ENCODE results near the gene JMJD6.
"Not testable (repeated sequence)": the region's sequence is repeated elsewhere in the genome, so short reads cannot be mapped to it uniquely, and the experiment has no call there.

The JMJD6 gene

DNA sequence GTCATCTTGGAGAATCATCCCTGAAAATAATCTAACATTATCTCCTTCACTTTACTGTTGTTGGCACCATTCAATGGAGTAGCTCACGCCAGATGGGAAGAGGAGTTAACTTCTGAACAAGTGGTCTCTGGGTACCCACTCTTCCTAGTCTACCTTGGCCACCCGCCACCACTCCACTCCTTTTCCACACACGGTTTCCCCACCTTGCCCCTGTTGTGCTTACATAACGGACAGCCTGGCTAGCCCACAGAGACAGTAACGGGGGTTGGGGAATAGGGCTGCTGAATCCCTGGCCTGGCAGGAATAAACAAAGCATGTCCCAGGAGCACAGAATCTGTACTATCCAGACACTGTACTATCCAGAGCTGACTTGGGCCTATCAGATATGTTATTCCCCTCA lies 12.1 kb downstream of the JMJD6 start:
- TF ChIP-seq CTCF (conservative IDR thresholded peaks at IDR 0.05; ENCODE audit: low read length), result no peak
- no peak for DNase-seq (ENCODE audit: low read depth)
- no peak overlapping the region for H3K4me3 ChIP-seq (ENCODE audit: low read length)

DNA sequence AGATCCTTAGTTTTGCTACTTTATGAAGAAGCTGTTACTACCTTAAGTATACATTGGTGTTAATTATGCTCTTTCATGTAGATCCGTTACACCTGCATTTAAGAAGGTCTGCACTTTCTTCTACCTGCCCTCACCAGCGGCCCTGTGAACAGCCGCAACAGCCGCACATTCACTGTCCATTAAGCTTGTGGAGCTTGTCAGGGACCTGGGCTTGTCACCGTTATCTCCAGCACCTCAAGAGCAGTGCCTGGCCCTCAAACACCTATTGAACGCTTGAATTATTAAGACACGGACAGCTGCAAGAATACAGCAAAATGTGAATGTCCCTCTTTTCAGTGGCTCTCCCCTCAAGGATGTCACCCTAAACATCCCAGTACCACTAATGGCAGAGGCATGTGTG lies 12.6 kb downstream of the JMJD6 start:
- TF ChIP-seq CTCF (conservative IDR thresholded peaks at IDR 0.05; ENCODE audit: low read length), result no peak
- no peak for DNase-seq (ENCODE audit: low read depth)
- H3K4me3 ChIP-seq (ENCODE audit: low read length), result no peak overlapping the region

DNA sequence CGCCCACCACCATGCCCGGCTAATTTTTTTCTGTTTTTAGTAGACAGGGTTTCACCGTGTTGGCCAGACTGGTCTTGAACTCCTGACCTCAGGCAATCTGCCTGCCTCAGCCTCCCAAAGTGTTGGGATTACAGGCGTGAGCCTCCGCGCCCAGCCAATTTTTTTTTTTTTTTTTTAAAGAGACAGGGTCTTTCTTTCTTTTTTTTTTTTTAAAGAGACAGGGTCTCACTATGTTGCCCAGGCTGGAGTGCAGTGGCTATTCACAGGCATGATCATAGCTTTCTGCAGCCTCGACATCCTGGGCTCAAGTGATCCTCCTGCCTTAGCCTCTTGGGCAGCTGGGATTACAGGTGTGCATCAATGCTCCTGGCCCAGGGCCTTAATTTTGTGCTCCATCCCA lies 14.1 kb downstream of the JMJD6 start:
- DNase-seq (ENCODE audit: low read depth); H3K4me3 ChIP-seq (ENCODE audit: low read length): not testable (repeated sequence)

DNA sequence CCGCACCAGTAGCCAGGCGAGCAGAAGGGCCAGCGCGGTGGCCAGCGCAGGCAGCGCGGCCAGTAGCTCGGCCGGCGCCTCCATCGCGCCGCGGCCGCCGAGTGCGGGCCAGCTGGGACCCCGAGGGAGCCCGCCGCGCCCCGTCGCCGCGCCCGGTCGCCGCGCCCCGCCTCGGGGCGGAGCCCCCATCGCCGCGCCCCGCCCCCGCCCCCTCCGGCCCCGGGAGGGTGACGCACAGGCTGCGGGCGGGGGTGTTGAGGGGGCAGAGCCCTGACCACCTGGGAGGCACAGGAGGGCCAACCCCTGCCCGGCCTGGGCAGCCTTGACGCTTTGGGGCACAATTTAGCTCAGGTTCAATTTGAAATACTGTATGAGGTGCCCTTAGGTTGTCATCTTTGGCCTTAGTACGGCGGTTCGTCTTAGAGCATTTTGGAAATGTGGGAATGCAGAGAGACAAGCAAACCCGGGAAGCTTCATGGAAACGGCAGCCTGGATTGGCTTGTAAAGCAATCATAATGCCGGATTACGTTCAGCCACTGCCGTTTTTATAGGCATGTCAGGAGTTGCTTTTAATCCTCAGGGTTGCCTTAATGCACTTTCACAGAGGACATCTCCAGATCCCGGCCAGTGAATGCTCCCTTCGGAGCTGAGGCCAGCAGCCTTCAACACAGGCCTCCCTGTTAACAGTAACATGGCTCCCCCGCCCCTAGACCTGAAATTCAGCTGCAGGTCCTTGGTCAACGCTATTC lies 15.4 kb downstream of the JMJD6 start, which contains the start of gene MXRA7:
Gene MXRA7 (minus strand): TSS at position 103 of the 749 bp plus-strand sequence. CDS start 19 bp downstream, at position 84.
- TF ChIP-seq CTCF (conservative IDR thresholded peaks at IDR 0.05; ENCODE audit: low read length), result no peak
- peak; percentile 65 for DNase-seq (ENCODE audit: low read depth)
- peak within 1 kb of the TSS; percentile 91 for H3K4me3 ChIP-seq (ENCODE audit: low read length)

GRCh38 chr17:76709951-76710862 lies 16.2 kb downstream of the JMJD6 start:
- DNase-seq (ENCODE audit: low read depth), result peak; percentile 40
- peak overlapping the region; percentile 91 for H3K4me3 ChIP-seq (ENCODE audit: low read length)

DNA sequence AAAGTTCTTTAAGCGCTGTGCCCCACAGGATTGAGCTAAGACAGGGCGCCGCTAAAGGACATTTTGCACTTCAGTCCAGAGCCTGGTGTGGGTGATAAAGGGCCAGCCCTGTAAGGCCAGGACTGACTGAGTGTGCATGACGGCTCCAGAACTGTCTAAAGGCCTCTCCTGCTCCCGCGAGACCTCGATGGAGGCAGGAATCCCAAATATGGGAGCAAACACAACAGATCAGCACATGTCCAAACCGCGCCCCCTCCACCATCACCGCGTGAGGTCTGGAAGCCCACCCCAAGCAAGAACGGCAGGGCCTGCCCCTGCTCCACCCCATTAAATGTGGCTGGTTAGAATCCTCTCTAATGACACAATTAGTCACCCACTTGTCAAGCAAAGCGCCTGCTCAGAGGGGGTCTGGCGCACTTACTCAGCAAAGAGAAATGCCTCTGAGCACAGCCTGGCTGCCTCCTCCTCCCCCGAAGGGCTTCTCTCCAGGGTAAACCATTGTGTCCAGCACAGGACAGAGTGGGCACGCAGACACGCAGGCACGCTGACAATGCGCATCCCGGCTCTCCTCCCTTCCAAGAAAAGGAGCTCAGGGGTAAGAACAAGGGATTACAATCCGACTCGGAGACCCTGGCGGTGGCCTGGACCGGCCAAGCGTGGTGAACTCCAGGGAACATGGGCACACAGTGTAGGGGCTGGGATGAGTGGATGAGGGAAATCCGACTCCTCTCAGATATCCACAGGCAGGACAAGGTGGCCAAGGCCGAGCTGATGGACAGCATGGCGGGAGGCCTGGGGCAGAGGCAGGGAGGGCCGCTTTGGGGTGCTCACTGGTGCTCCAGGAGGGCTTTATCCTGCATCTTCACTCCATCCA lies 17.1 kb downstream of the JMJD6 start:
- H3K4me3 ChIP-seq (ENCODE audit: low read length), result peak overlapping the region; percentile 91
- peak; percentile 99 for DNase-seq (ENCODE audit: low read depth)
- TF ChIP-seq CTCF (conservative IDR thresholded peaks at IDR 0.05; ENCODE audit: low read length), result 0 out of 2 replicates have a peak, but pooled peaks have one; percentile 1

DNA sequence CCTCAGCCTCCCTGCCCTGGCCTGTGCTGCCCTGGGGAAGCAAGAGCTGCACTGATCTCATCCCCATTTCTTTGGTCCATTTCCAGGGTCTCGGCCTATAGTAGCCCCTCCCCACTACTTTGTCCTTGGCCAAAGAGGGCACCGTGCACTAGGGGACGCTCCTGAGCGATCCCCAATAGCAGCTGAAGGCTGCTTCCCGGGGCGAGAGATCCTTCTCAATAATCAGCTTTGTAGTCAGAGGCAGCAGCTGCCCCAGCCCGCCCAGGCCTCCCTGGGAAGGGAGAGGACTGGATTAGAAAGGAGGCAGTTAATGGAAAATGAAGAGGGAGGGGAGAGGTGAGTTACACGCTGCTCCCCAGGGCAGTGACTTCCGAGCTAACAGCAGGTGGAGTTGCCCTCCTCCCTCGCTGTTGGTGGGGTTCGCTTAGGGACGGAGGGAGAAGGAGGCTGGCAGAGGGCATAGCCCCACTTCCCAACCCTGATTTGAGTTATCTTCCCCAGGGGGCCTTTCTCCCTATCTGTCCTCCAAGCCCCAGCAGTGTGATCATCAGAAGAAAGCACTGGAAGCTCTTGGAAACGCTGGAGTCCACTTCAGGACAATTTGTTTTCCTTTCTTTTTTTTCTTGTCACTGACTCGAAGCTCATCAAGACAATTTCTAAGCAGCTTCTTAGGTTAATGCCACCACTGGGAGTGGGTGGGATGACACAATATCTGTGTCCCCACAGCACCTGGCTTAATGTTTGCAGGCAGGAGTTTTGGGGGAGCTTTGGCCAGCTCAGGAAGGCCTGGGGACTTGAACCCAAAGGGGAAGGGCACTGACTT lies 18.2 kb downstream of the JMJD6 start:
- no peak for DNase-seq (ENCODE audit: low read depth)
- TF ChIP-seq CTCF (conservative IDR thresholded peaks at IDR 0.05; ENCODE audit: low read length), result peak; percentile 28
- H3K4me3 ChIP-seq (ENCODE audit: low read length), result peak overlapping the region; percentile 91
